HG03135 (cell line): ENCODE results near the gene CALCOCO2.
A peak's percentile ranks its signal among the peaks of the same experiment; 100 is the strongest.
"Not testable (repeated sequence)": the region's sequence is repeated elsewhere in the genome, so short reads cannot be mapped to it uniquely, and the experiment has no call there.

Experiments
- ATAC-seq: cut with Tn5 transposase; IDR thresholded peaks from one replicate; pipeline ENCODE4 v1.9.1; 2021; ENCODE audit warnings: mild to moderate bottlenecking, moderate library complexity; ENCODE audit not compliant: unreplicated experiment

CALCOCO2 gene

DNA sequence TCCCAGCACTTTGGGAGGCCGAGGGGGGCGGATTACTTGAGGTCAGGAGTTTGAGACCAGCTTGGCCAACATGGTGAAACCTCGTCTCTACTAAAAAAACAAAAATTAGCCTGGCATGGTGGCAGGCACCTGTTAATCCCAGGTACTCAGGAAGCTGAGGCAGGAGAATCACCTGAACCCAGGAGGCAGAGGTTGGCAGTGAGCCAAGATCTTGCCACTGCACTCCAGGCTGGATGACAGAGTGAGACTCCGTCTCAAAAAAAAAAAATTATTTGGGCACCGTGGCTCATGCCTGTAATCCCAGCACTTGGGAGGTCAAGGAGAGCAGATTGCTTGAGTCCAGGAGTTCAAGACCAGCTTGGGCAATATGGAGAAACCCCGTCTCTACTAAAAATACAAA lies 9.9 kb upstream of the CALCOCO2 start:
- ATAC-seq, result not testable (repeated sequence)

DNA sequence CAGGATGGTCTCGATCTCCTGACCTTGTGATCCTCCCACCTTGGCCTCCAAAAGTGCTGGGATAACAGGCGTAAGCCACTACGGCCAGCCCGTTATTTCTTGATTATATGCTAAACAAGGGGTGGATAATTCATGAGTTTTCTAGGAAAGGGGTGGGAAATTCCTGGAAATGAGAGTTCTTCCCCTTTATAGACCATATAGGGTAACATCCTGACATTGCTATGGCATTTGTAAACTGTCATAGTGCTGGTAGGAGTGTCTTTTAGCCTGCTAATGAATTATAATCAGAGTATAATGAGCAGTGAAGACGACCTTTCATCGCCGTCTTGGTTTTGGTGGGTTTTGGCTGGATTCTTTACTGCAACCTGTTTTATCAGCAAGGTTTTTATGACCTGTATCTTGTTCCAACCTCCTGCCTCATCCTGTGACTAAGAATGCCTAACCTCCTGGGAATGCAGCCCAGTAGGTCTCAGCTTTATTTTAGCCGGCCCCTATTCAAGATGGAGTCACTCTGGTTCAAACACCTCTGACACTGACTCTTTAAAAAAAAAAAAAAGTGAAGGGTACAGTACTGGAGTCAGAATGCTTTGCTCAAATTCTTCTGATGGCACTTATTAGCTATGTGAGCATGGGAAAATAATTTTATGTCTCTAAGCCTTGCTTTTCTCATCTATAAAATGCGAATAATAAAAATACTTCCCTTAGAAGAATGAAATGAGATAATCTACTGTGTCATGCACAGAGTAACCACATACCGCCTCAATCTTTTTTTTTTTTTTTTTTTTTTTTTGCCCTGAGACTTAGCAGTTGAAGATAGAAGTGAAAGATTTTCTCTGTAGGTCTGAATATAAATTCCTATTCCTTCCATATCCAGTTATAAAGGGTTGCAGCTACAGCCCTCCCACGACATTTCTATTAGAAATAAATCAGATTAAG lies 5.1 kb upstream of the CALCOCO2 start:
- no peak for ATAC-seq

DNA sequence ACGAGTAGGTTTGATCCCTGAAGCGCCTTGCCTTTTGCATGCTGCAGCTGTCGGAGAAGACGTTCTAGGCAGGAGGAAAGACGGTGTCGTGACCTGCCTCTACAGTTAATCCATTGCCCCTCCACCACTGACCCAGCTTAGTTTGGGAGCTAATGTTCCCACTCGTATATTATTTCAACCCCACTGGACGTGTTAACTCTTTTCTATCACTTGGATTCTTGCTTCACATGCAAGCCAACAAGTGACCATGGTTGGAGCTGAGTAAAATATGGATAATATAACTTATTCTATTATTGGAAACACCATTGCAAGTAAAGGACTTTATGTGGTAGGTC lies 681 bp downstream of the CALCOCO2 start:
- ATAC-seq, result no peak

DNA sequence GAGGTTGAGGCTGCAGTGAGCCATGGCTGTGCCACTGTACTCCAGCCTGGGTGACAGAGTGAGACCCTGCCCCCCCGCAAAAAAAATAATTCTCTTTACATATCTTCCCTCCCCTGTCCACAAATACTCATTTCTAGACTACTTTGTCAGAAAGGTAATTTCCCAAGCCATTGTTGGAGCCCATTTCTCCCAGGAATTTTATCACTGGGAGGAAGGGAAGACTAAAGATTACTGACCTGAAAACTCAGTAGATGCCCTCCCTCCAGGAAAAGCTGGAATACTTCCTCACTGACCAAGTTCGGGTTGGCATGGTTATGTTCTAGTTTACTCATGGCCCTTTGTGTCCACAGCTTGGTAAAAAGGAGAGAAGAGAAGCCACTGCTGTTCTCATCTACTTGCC lies 4.1 kb downstream of the CALCOCO2 start:
- ATAC-seq, result no peak

- ATAC-seq, result no peak
Measured at GRCh38 chr17:48835971-48836370, 5.1 kb downstream of the CALCOCO2 start.

GRCh38 chr17:48837458-48837857 lies 6.6 kb downstream of the CALCOCO2 start:
- not testable (repeated sequence) for ATAC-seq

DNA sequence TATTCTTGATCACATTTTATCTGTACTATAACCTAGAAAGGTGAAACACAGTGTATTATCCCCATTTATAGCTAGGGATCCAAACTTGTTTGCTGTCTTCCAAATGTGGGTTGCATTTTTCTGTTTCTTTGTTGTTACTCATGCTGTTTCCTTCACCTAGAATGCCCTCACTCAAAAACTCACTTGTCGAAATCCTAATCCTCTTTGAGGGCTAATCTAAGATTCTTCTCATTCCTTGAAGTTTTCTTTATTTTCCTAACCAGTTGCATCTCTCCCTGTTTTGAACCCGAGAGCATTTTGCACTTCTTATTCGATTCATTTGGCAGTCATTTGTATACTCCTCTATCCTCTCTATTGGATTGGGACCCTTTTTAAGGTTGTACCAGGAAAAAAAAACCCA lies 9.6 kb downstream of the CALCOCO2 start:
- no peak for ATAC-seq

GRCh38 chr17:48841395-48841831 lies 10.6 kb downstream of the CALCOCO2 start:
- ATAC-seq, result peak; percentile 70

DNA sequence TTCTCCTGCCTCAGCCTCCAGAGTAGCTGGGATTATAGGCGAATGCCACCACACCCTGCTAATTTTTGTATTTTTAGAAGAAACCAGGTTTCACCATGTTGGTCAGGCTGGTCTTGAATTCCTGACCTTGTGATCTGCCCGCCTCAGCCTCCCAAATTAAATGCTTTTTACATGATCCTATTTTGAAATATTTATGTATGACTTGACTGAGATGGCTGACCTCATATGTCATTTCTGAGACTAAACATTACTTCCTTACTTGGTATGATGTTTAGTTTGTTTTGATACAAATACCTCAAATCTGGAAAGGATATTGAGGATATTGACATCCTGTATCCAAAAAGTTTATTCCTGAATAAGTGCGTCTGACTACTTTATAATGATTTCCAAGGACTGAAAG lies 11.9 kb downstream of the CALCOCO2 start:
- no peak for ATAC-seq

GRCh38 chr17:48843187-48843900 lies 12.5 kb downstream of the CALCOCO2 start:
- no peak for ATAC-seq

- ATAC-seq, result no peak
Measured at GRCh38 chr17:48850792-48851323, 20.0 kb downstream of the CALCOCO2 start.

GRCh38 chr17:48854774-48855476 lies 24.1 kb downstream of the CALCOCO2 start:
- no peak for ATAC-seq

- ATAC-seq, result no peak
Measured at GRCh38 chr17:48856122-48856821, 25.4 kb downstream of the CALCOCO2 start.

DNA sequence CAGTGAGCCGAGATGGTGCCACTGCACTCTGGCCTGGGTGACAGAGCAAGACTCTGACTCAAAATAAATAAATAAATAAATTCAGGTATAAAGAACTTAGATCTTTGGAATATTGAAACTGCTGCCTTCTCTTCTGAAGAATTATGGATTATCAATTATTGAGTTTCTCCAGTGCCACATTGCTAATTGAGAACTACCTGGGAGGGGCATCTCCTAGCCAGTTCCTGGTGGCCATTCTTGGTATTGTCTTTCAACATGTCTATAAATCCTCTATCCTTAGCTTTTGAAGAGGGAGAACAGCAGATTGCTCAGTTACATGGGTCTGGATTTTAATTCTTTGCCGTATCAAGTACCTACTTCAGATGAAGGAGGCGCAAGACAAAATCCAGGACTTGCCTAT lies 29.2 kb downstream of the CALCOCO2 start:
- no peak for ATAC-seq

DNA sequence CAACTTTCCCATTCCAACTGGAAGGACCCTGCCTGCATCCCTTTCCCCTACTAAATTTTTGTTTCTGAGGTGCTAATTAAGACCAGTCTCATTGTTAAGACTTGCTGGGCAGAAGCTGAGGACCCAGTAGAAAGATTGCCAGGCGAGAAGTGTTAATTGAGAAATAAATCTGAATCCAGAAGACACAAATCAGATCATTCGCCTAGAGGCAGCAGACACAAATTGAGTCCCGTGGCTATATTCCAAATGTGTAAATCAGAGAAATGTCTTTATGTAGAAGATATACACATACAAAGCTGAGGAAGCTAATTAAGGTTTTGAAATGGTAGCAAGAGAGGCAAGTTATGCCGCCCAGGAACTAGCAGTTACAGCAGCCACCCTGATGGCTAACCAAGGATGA lies 29.6 kb downstream of the CALCOCO2 start:
- no peak for ATAC-seq

- no peak for ATAC-seq
Measured at GRCh38 chr17:48868916-48869500, 38.2 kb downstream of the CALCOCO2 start.

DNA sequence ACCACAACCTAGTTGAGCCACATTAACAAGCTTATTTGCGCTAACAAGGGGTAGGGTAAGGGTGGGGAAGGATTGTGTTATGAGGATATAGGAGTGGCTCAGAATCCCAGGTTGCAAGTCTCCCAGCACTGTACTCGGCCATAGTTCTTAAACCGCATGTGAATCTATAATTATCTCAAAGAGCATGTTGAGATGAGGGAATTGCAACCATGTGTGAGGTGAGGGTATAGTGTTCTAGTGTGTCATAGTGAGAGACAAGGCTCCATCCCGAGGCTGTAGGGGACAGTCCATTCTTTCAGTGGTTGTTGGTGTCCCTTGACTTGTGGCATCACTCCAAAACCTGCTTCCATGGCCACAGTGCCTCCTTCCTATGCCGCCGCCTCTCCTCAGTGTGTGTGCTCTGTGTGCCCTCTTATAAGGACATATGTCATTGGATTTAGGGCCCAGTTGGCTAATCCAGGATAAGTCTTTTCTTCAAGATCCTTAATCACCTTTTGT lies 39.0 kb downstream of the CALCOCO2 start:
- no peak for ATAC-seq

- ATAC-seq, result no peak
Measured at GRCh38 chr17:48871035-48871550, 40.3 kb downstream of the CALCOCO2 start.

- no peak for ATAC-seq
Measured at GRCh38 chr17:48871551-48872351, 40.9 kb downstream of the CALCOCO2 start.
